WTC11 (cell line): Measurements from ENCODE around the gene PSENEN. TPM values are rescaled to one million over a fixed set of nuclear protein-coding genes. Genes with fewer than 3 reads are reported as not detected.
"Not testable (repeated sequence)": the region's sequence is repeated elsewhere in the genome, so short reads cannot be mapped to it uniquely, and the experiment has no call there.

Experiments used
- ATAC-seq: fragments of 200-7000 bp; cut with Tn5 transposase; 2 replicates; pipeline ENCODE4 v1.10.0; 2021; ENCODE audit warnings: mild to moderate bottlenecking, moderate library complexity
- CTCF ChIA-PET: fragments of 300-600 bp; sonication (Branson Sonifier 250); formaldehyde crosslinking; loops from one replicate; lab custom pipeline; 2021; ENCODE audit warnings: antibody characterized with exemption; lab: Charles Lee
- POLR2A ChIA-PET: fragments of 350-600 bp; sonication (Branson Sonifier 250); formaldehyde crosslinking; loops from one replicate; lab custom pipeline; 2021; ENCODE audit warnings: antibody characterized with exemption; lab: Charles Lee
- DNase-seq: peaks from one replicate; pipeline ENCODE4 v3.0.0; 2021; ENCODE audit warnings: low spot score
- H3K27ac Mint-ChIP-seq: 2 replicates; pipeline ENCODE4 v1.8.0; 2021; ENCODE audit warnings: mixed read lengths
- H3K27me3 Mint-ChIP-seq: 2 replicates; pipeline ENCODE4 v1.8.0; 2021; ENCODE audit warnings: low read depth, mild to moderate bottlenecking, moderate library complexity, mixed read lengths
- H3K36me3 Mint-ChIP-seq: 2 replicates; pipeline ENCODE4 v1.8.0; 2021; ENCODE audit warnings: mixed read lengths
- H3K4me1 Mint-ChIP-seq: 2 replicates; pipeline ENCODE4 v1.8.0; 2022; ENCODE audit warnings: mixed read lengths
- H3K4me3 Mint-ChIP-seq: 2 replicates; pipeline ENCODE4 v1.8.0; 2021; ENCODE audit warnings: mild to moderate bottlenecking, moderate library complexity, mixed read lengths
- H3K9me3 Mint-ChIP-seq: 2 replicates; pipeline ENCODE4 v1.8.0; 2021; ENCODE audit warnings: mixed read lengths
- CBFB ChIP-seq: sonication (generic); formaldehyde crosslinking; IDR thresholded peaks from 2 replicates; pipeline ENCODE4 v1.8.1; 2022; ENCODE audit warnings: mild to moderate bottlenecking, low read depth, missing genetic modification reagents
- HMGXB4 ChIP-seq: sonication (generic); formaldehyde crosslinking; IDR thresholded peaks from 2 replicates; pipeline ENCODE4 v1.8.1; 2023; ENCODE audit warnings: mild to moderate bottlenecking, moderate library complexity, missing genetic modification reagents
- KAT7 ChIP-seq: sonication (generic); formaldehyde crosslinking; IDR thresholded peaks from 2 replicates; pipeline ENCODE4 v1.8.1; 2023; ENCODE audit warnings: missing genetic modification reagents, mild to moderate bottlenecking, borderline replicate concordance
- MAX ChIP-seq: sonication (generic); formaldehyde crosslinking; IDR thresholded peaks from 2 replicates; pipeline ENCODE4 v1.8.0; 2022; ENCODE audit warnings: mild to moderate bottlenecking, missing genetic modification reagents
- MLX ChIP-seq: sonication (generic); formaldehyde crosslinking; IDR thresholded peaks from 2 replicates; pipeline ENCODE4 v1.8.1; 2023; ENCODE audit warnings: mild to moderate bottlenecking, missing genetic modification reagents, moderate library complexity
- MXD4 ChIP-seq: fragments of 250-450 bp; sonication (Bioruptor Pico); IDR thresholded peaks from 2 replicates; pipeline ENCODE4 v1.8.0; 2021; ENCODE audit warnings: mild to moderate bottlenecking, moderate library complexity, borderline replicate concordance
- ZBTB43 ChIP-seq: sonication (generic); formaldehyde crosslinking; IDR thresholded peaks from 2 replicates; pipeline ENCODE4 v1.8.1; 2023; ENCODE audit warnings: mild to moderate bottlenecking, missing genetic modification reagents
- ZNF281 ChIP-seq: sonication (generic); formaldehyde crosslinking; IDR thresholded peaks from 2 replicates; pipeline ENCODE4 v1.8.0; 2023; ENCODE audit warnings: mild to moderate bottlenecking, missing genetic modification reagents
- ZNF425 ChIP-seq: fragments of 250-450 bp; sonication (Bioruptor Pico); conservative IDR thresholded peaks from 2 replicates; pipeline ENCODE4 v1.9.0; 2021; ENCODE audit warnings: mild to moderate bottlenecking
- total RNA-seq: library from RNA; stranded (reverse); gene quantifications from 3 replicates; pipeline ENCODE4 v1.2.3, GENCODE V29; 2021

Gene PSENEN
- total RNA-seq, 1 experiment from 2014 or later: 80.3 TPM

GRCh38 chr19:35767288-35768081 lies 22.0 kb downstream of the PSENEN start (continued):
- TF ChIP-seq ZNF425: no peak
- no peak for TF ChIP-seq MXD4 (CRISPR knock-in tag)
- no peak for TF ChIP-seq MLX
- no peak for TF ChIP-seq ZBTB43 (CRISPR knock-in tag)
- no peak for TF ChIP-seq KAT7
- no peak for TF ChIP-seq ZNF281
- no peak for TF ChIP-seq HMGXB4
- TF ChIP-seq, all 79 proteins: peak for 2

- ChIA-PET CTCF (interaction anchor here (0.5 to 1.9 kb wide), 10 partner anchors 10 to 163 kb away, joined by 3 to 11 read pairs (median 4); partner anchors contain the start of genes LIN37, PROSER3, PSENEN and U2AF1L4), POLR2A (interaction anchor here (1.1 to 1.6 kb wide), 2 partner anchors 20 to 23 kb away, joined by 4 to 5 read pairs; partner anchors contain the start of genes LIN37, PSENEN and U2AF1L4)
These were observed 22.6 kb downstream of the PSENEN start for GRCh38 chr19:35768082-35768421.

GRCh38 chr19:35772362-35772761 lies 26.9 kb downstream of the PSENEN start:
- ATAC-seq, DNase-seq, CTCF ChIA-PET, H3K36me3 Mint-ChIP-seq, H3K4me3 Mint-ChIP-seq, POLR2A ChIA-PET, H3K27ac Mint-ChIP-seq, H3K9me3 Mint-ChIP-seq: not testable (repeated sequence)
- peaks cover 35% of the 10 kb centered on the region for H3K4me1 Mint-ChIP-seq
- H3K27me3 Mint-ChIP-seq: peaks cover 25% of the 10 kb centered on the region

More at GRCh38 chr19:35768082-35768421, 22.6 kb downstream of the PSENEN start:
- DNase-seq: no peak
- no peak for ATAC-seq
- peaks cover 13% of the 10 kb centered on the region; the same call in 1 of the 2 replicates for H3K36me3 Mint-ChIP-seq
- no peak overlapping the region for H3K27ac Mint-ChIP-seq
- TF ChIP-seq MAX (CRISPR knock-in tag) (0 out of 2 replicates have a peak, but pooled peaks have one; percentile 8), CBFB (CRISPR knock-in tag) (no peak)
- no peak overlapping the region for H3K4me3 Mint-ChIP-seq
- no peaks in the 10 kb centered on the region for H3K9me3 Mint-ChIP-seq
- H3K4me1 Mint-ChIP-seq: peaks cover 13% of the 10 kb centered on the region
- peaks cover 8% of the 10 kb centered on the region for H3K27me3 Mint-ChIP-seq
